ENCODE data around the gene MTMR3. TPM values are rescaled to one million over a fixed set of nuclear protein-coding genes. Genes with fewer than 3 reads are reported as not detected.

The MTMR3 gene
- total RNA-seq, 1 experiment from 2014 or later, result 27.3 TPM

GRCh38 chr22:29975494-29975893 lies 92.5 kb downstream of the MTMR3 start:
- Histone ChIP-seq H3K27me3 (replicated peaks; ENCODE audit: control insufficient read depth, insufficient read depth, low read length) (no peaks in the 10 kb centered on the region), H3K9me3 (no peaks in the 10 kb centered on the region), H3K4me3 (ENCODE audit: low read depth, low read length) (no peak overlapping the region), H3K36me3 (ENCODE audit: control insufficient read depth, insufficient read depth, low read length) (no peaks in the 10 kb centered on the region), H3K4me1 (no peaks in the 10 kb centered on the region)
- no peak overlapping the region for H3K4me3 Mint-ChIP-seq (ENCODE audit: unreplicated experiment)
- POLR2A ChIA-PET, result no interaction called here
- H3K9me3 Mint-ChIP-seq (ENCODE audit: unreplicated experiment), result no peaks in the 10 kb centered on the region
- H3K27ac Mint-ChIP-seq (ENCODE audit: unreplicated experiment), result no peak overlapping the region
- no TSS peak for BruUV-seq (replicated peaks)
- peaks cover 11% of the 10 kb centered on the region for H3K36me3 Mint-ChIP-seq (ENCODE audit: insufficient read depth, unreplicated experiment)
- no peaks in the 10 kb centered on the region for H3K4me1 Mint-ChIP-seq (ENCODE audit: low read depth, unreplicated experiment)
- no peak for TF ChIP-seq CTCF (IDR thresholded peaks at IDR 0.05; ENCODE audit: insufficient read depth in 1 of 2, low read depth in 1 of 2, low read length in 1 of 2, severe bottlenecking in 1 of 2, unreplicated experiment in 1 of 2)
- no peaks in the 10 kb centered on the region for H3K27me3 Mint-ChIP-seq (ENCODE audit: insufficient read depth, unreplicated experiment)
- DNase-seq, result no peak
- intact Hi-C loops (cut with micrococcal nuclease; ENCODE audit: unreplicated experiment), result no loop called here
- CTCF ChIA-PET, result no interaction called here

GRCh38 chr22:29977107-29977506 lies 94.1 kb downstream of the MTMR3 start:
- H3K9me3 ChIP-seq, result no peaks in the 10 kb centered on the region
- ChIA-PET POLR2A (no interaction called here), CTCF (no interaction called here)
- BruUV-seq (replicated peaks), result no TSS peak
- DNase-seq, result no peak
- no peaks in the 10 kb centered on the region for H3K36me3 ChIP-seq (ENCODE audit: control insufficient read depth, insufficient read depth, low read length)
- H3K4me3 ChIP-seq (ENCODE audit: low read depth, low read length), result no peak overlapping the region
- H3K4me1 ChIP-seq, result no peaks in the 10 kb centered on the region
- Mint-ChIP-seq H3K9me3 (ENCODE audit: unreplicated experiment) (no peaks in the 10 kb centered on the region), H3K4me1 (ENCODE audit: low read depth, unreplicated experiment) (no peaks in the 10 kb centered on the region), H3K36me3 (ENCODE audit: insufficient read depth, unreplicated experiment) (peaks cover 19% of the 10 kb centered on the region), H3K27ac (ENCODE audit: unreplicated experiment) (no peak overlapping the region), H3K27me3 (ENCODE audit: insufficient read depth, unreplicated experiment) (no peaks in the 10 kb centered on the region), H3K4me3 (ENCODE audit: unreplicated experiment) (no peak overlapping the region)
- H3K27me3 ChIP-seq (replicated peaks; ENCODE audit: control insufficient read depth, insufficient read depth, low read length), result no peaks in the 10 kb centered on the region
- intact Hi-C loops (cut with micrococcal nuclease; ENCODE audit: unreplicated experiment), result no loop called here
- TF ChIP-seq CTCF (IDR thresholded peaks at IDR 0.05; ENCODE audit: insufficient read depth in 1 of 2, low read depth in 1 of 2, low read length in 1 of 2, severe bottlenecking in 1 of 2, unreplicated experiment in 1 of 2), result no peak

- no peaks in the 10 kb centered on the region for H3K27me3 Mint-ChIP-seq (ENCODE audit: insufficient read depth, unreplicated experiment)
- TF ChIP-seq CTCF (IDR thresholded peaks at IDR 0.05; ENCODE audit: insufficient read depth in 1 of 2, low read depth in 1 of 2, low read length in 1 of 2, severe bottlenecking in 1 of 2, unreplicated experiment in 1 of 2), result no peak
- ChIA-PET CTCF (no interaction called here), POLR2A (no interaction called here)
- H3K9me3 Mint-ChIP-seq (ENCODE audit: unreplicated experiment), result no peaks in the 10 kb centered on the region
- intact Hi-C loops (cut with micrococcal nuclease; ENCODE audit: unreplicated experiment), result no loop called here
- H3K4me3 Mint-ChIP-seq (ENCODE audit: unreplicated experiment), result no peak overlapping the region
- Histone ChIP-seq H3K4me1 (no peaks in the 10 kb centered on the region), H3K4me3 (ENCODE audit: low read depth, low read length) (no peak overlapping the region), H3K9me3 (no peaks in the 10 kb centered on the region), H3K27me3 (replicated peaks; ENCODE audit: control insufficient read depth, insufficient read depth, low read length) (no peaks in the 10 kb centered on the region), H3K36me3 (ENCODE audit: control insufficient read depth, insufficient read depth, low read length) (no peaks in the 10 kb centered on the region)
- peaks cover 22% of the 10 kb centered on the region for H3K36me3 Mint-ChIP-seq (ENCODE audit: insufficient read depth, unreplicated experiment)
- no peaks in the 10 kb centered on the region for H3K4me1 Mint-ChIP-seq (ENCODE audit: low read depth, unreplicated experiment)
- no TSS peak for BruUV-seq (replicated peaks)
- H3K27ac Mint-ChIP-seq (ENCODE audit: unreplicated experiment), result no peak overlapping the region
- no peak for DNase-seq
Observed at GRCh38 chr22:29979777-29980321, 96.9 kb downstream of the MTMR3 start.

Data from Caco-2 (cell line).